KMS-11 (cell line): ENCODE data around the gene CCDC171.
A peak's percentile ranks its signal among the peaks of the same experiment; 100 is the strongest.

Source experiments
- H2AFZ ChIP-seq: fragments of 200-600 bp; sonication (generic); 2 replicates; pipeline ENCODE4 v1.6.1; 2016; ENCODE audit warnings: antibody characterized with exemption, mixed run types, low read depth
- H3K27ac ChIP-seq: fragments of 200-600 bp; sonication (generic); 2 replicates; pipeline ENCODE4 v1.6.1; 2016; ENCODE audit warnings: mild to moderate bottlenecking, mixed run types
- H3K27me3 ChIP-seq: fragments of 200-600 bp; sonication (generic); 2 replicates; pipeline ENCODE4 v1.6.1; 2017; ENCODE audit warnings: mild to moderate bottlenecking, low read depth, mixed run types, moderate library complexity; ENCODE audit not compliant: insufficient read depth
- H3K36me3 ChIP-seq: fragments of 200-600 bp; sonication (generic); 2 replicates; pipeline ENCODE4 v1.6.1; 2017; ENCODE audit warnings: mild to moderate bottlenecking, mixed run types; ENCODE audit not compliant: insufficient read depth
- H3K4me1 ChIP-seq: fragments of 200-600 bp; sonication (generic); 2 replicates; pipeline ENCODE4 v1.6.1; 2016; ENCODE audit warnings: mild to moderate bottlenecking, low read depth, mixed run types; ENCODE audit not compliant: poor library complexity, severe bottlenecking
- H3K4me2 ChIP-seq: fragments of 200-600 bp; sonication (generic); 2 replicates; pipeline ENCODE4 v1.7.0; 2016; ENCODE audit warnings: mild to moderate bottlenecking, mixed run types
- H3K4me3 ChIP-seq: fragments of 200-600 bp; sonication (generic); IDR thresholded peaks from 2 replicates; pipeline ENCODE4 v1.6.1; 2017; ENCODE audit warnings: low read depth, low read length, mixed read lengths; ENCODE audit not compliant: insufficient read depth
- H3K79me2 ChIP-seq: fragments of 200-600 bp; sonication (generic); 2 replicates; pipeline ENCODE4 v1.6.1; 2016; ENCODE audit warnings: low read depth, mixed run types; ENCODE audit not compliant: insufficient read depth
- H3K9ac ChIP-seq: fragments of 200-600 bp; sonication (generic); 2 replicates; pipeline ENCODE4 v1.6.1; 2016; ENCODE audit warnings: mild to moderate bottlenecking, mixed run types
- H4K20me1 ChIP-seq: fragments of 200-600 bp; sonication (generic); 2 replicates; pipeline ENCODE4 v1.6.1; 2016; ENCODE audit warnings: mild to moderate bottlenecking, mixed run types; ENCODE audit not compliant: insufficient read depth
- TF ChIP-seq, protein P1 (sequence below): fragments of 200-600 bp; sonication (generic); conservative IDR thresholded peaks from 2 replicates; pipeline ENCODE4 v1.6.1; 2017; ENCODE audit warnings: low read depth, mild to moderate bottlenecking, antibody characterized with exemption, low read length, moderate library complexity, mixed read lengths

Gene CCDC171

DNA sequence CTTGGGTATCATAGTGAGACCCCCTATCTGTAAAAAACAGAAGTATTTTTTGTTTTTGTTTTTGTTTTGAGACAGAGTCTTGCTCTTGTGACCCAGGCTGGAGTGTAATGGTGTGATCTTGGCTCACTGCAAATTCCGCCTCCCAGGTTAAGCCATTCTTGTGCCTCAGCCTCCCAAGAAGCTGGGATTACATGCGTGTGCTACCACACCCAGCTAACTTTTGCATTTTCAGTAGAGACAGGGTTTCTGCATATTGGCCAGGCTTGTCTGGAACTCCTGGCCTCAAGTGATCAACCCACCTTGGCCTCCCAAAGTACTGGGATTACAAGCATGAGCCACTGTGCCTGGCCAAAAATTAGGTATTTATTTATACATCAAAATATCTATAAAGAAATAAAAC is 10.2 kb upstream of the CCDC171 start:
- Histone ChIP-seq H3K4me1 (no peaks in the 10 kb centered on the region), H3K36me3 (no peaks in the 10 kb centered on the region)

DNA sequence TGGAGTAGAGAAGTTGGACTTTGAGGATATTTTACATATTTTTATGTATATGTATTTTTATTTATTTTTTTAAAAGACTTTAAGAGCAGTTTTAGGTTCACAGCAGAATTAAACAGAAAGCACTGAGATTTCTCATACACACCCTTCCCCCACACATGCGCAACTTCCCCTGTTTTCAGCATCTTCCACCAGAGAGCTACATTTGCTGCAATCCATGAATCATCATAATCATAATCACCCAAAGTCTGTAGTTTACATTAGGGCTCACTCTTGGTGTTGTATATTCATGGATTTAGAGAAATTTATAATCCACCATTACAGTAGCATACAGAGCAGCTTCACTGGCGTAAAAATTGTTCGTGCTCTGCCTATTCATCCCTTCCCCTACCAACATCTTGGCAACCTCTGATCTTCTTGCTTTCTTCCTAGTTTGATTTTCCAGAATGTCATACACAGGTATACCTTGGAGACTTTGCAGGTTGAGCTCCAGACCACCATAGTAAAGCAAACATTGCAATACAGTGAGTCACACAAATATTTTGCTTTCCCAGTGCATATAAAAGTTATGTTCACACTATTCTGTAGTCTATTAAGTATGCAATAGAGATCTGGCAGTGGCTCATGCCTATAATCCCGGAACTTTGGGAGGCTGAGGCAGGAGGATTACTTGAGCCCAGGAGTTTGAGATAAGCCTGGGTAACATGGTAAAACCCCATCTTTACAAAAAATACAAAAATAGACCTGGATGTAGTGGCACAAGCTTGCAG is 9.6 kb upstream of the CCDC171 start:
- Histone ChIP-seq H3K27ac (no peak overlapping the region), H3K4me1 (no peaks in the 10 kb centered on the region), H3K27me3 (no peaks in the 10 kb centered on the region), H4K20me1 (no peaks in the 10 kb centered on the region), H3K9ac (no peak overlapping the region), H3K36me3 (no peaks in the 10 kb centered on the region), H3K4me2 (no peak overlapping the region), H3K79me2 (no peaks in the 10 kb centered on the region), H3K4me3 (no peak overlapping the region), H2AFZ (no peak overlapping the region)
- TF ChIP-seq, protein P1, sequence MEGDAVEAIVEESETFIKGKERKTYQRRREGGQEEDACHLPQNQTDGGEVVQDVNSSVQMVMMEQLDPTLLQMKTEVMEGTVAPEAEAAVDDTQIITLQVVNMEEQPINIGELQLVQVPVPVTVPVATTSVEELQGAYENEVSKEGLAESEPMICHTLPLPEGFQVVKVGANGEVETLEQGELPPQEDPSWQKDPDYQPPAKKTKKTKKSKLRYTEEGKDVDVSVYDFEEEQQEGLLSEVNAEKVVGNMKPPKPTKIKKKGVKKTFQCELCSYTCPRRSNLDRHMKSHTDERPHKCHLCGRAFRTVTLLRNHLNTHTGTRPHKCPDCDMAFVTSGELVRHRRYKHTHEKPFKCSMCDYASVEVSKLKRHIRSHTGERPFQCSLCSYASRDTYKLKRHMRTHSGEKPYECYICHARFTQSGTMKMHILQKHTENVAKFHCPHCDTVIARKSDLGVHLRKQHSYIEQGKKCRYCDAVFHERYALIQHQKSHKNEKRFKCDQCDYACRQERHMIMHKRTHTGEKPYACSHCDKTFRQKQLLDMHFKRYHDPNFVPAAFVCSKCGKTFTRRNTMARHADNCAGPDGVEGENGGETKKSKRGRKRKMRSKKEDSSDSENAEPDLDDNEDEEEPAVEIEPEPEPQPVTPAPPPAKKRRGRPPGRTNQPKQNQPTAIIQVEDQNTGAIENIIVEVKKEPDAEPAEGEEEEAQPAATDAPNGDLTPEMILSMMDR = no peak

More for the DNA sequence above, 10.2 kb upstream of the CCDC171 start:
- H2AFZ ChIP-seq = no peak overlapping the region
- no peak overlapping the region for H3K4me3 ChIP-seq
- H3K79me2 ChIP-seq = no peaks in the 10 kb centered on the region
- TF ChIP-seq, protein P1 = no peak
- H3K27ac ChIP-seq = no peak overlapping the region
- no peak overlapping the region for H3K4me2 ChIP-seq
- no peaks in the 10 kb centered on the region for H4K20me1 ChIP-seq
- H3K9ac ChIP-seq = no peak overlapping the region
- no peaks in the 10 kb centered on the region for H3K27me3 ChIP-seq

DNA sequence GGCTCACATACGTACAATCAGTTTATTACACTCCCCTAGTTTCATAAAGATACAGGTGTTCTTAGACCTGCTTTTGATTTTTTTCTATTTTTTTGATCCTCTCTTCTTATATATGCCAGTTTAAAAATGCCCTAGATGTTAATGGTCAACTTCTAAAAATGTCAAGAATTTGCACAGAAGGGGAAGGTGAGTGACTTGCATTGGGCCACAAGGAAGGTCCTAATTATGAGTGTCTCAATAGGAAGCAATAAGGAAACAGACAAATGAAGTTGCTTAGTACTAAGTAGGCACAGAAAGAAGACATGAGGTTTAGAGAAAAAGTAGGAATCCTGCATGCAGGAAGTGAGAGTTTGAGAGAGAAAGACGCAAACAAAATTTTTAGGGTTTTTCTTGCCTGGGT is 3.2 kb upstream of the CCDC171 start:
- no peaks in the 10 kb centered on the region for H4K20me1 ChIP-seq
- H3K27me3 ChIP-seq = no peaks in the 10 kb centered on the region
- H3K4me3 ChIP-seq = no peak overlapping the region
- H3K4me2 ChIP-seq = no peak overlapping the region
- no peak overlapping the region for H3K9ac ChIP-seq
- H3K79me2 ChIP-seq = no peaks in the 10 kb centered on the region
- no peaks in the 10 kb centered on the region for H3K36me3 ChIP-seq
- H2AFZ ChIP-seq = no peak overlapping the region
- H3K27ac ChIP-seq = no peak overlapping the region
- H3K4me1 ChIP-seq = peaks cover 5% of the 10 kb centered on the region
- TF ChIP-seq, protein P1 = no peak

DNA sequence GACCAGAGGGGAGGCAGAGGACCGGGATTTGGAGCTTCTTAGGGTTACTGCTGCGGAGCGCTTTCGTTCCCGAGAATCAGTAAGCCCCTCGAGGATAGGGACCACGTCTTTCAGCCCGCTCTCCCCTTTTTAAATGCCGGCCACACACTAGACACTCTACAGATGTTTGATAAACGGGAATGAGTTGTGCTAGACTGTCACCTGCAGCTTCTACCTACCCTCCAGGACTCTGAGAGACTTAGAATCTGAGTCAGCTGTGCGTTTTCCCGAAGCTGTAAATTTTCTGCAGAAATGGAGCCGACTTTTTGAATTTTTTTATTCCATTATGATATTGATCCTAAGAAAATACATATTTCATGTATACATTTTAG is 670 bp downstream of the CCDC171 start:
- H3K36me3 ChIP-seq = no peaks in the 10 kb centered on the region
- peaks cover 5% of the 10 kb centered on the region for H3K4me1 ChIP-seq
- no peaks in the 10 kb centered on the region for H3K79me2 ChIP-seq
- peak overlapping the region; percentile 79 for H3K4me2 ChIP-seq
- H4K20me1 ChIP-seq = no peaks in the 10 kb centered on the region
- TF ChIP-seq, protein P1 = no peak
- peak overlapping the region; percentile 100 for H2AFZ ChIP-seq
- H3K4me3 ChIP-seq = no peak overlapping the region
- no peak overlapping the region for H3K27ac ChIP-seq
- no peaks in the 10 kb centered on the region for H3K27me3 ChIP-seq
- peak overlapping the region; percentile 62; the same call in 1 of the 2 replicates for H3K9ac ChIP-seq
